MM.1S (cell line): ENCODE data around the gene HELZ2.

Experiments used
- EZH2 ChIP-seq: fragments of 300-600 bp; sonication (generic); optimal IDR thresholded peaks from 2 replicates; pipeline ENCODE3; 2017; ENCODE audit warnings: low read depth, mild to moderate bottlenecking, antibody characterized with exemption, low read length, mixed read lengths
- EZH2phosphoT487 ChIP-seq: fragments of 300-600 bp; sonication (generic); IDR thresholded peaks from 2 replicates; pipeline ENCODE4 v1.6.1; 2018; ENCODE audit warnings: antibody characterized with exemption, low read length
- TF ChIP-seq, protein P1 (sequence below): fragments of 300-600 bp; sonication (generic); IDR thresholded peaks from 2 replicates; pipeline ENCODE4 v1.5.1; 2016; ENCODE audit warnings: antibody characterized with exemption, low read length, mixed read lengths

DNA sequence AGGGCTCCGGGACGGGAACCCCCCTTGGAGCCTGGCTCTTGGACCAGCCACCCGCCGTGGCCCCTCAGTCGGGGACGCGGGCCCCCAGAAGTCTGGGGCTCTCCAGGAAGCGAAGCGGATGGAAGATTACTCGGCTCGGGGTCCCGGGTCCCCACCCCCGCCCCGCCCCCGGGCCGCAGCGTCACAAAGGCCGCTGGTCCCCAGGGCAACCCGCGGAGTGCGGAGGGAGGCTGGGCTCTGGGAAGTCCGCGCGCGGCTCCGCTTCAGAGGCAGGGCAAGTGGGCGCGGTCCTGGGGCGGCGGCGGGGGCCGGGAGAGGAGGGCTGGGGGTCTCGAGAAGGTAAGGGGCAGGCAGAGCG is 20.1 kb downstream of the HELZ2 start, which contains the start of gene FNDC11:
- TF ChIP-seq, protein P1, sequence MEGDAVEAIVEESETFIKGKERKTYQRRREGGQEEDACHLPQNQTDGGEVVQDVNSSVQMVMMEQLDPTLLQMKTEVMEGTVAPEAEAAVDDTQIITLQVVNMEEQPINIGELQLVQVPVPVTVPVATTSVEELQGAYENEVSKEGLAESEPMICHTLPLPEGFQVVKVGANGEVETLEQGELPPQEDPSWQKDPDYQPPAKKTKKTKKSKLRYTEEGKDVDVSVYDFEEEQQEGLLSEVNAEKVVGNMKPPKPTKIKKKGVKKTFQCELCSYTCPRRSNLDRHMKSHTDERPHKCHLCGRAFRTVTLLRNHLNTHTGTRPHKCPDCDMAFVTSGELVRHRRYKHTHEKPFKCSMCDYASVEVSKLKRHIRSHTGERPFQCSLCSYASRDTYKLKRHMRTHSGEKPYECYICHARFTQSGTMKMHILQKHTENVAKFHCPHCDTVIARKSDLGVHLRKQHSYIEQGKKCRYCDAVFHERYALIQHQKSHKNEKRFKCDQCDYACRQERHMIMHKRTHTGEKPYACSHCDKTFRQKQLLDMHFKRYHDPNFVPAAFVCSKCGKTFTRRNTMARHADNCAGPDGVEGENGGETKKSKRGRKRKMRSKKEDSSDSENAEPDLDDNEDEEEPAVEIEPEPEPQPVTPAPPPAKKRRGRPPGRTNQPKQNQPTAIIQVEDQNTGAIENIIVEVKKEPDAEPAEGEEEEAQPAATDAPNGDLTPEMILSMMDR, result no peak
- TF ChIP-seq EZH2 (no peak), EZH2phosphoT487 (no peak)
